ENCODE measurements around the gene ZDHHC7. TPM values are rescaled to one million over a fixed set of nuclear protein-coding genes. Genes with fewer than 3 reads are reported as not detected.

ZDHHC7 gene
- total and polyA plus RNA-seq, 2 of the 8 experiments (the other 6 are each of a cell fraction or from before 2014, with no cell fraction given), result 40.5 to 56.3 TPM

DNA sequence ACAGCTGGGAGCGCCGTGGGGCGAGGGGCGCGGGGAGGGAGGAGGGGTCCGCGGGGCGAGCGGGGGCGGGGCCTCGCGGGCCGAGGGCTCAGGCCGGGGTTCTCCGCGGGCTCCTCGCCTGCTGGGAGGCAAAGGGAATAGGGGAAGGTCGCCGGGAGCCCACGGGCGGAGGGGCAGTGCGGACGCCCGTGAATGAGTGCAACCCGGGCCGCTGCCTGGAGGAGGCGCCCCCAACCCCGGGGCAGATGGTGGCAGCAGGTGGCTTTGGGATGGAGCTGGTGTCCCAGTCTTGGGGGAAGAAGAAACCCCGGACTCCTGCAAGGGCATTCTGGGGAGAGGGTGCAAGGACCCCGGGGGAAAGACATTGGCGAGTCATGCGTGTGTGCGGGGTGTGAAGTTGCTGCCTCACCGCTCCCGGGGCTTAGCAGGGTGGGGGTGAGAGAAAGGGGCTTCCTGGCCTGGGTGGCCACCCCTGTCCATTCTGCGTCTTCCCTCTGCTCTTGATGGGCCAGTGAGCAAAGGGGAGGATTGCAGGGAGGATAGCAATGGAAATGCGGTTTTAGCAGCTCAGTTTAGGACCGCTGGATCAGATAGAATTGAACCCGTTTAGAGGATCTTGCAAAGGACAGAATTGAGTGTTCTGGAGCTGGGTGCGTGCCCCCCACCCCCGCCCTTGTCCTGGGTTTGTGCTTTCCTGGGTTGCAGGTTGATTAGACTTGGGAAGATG lies 16.8 kb upstream of the ZDHHC7 start:
- ChIA-PET CTCF (ENCODE audit: partially characterized antibody) (interaction anchor here (0.7 to 4.6 kb wide), 8 partner anchors 9 to 102 kb away, joined by 3 to 26 read pairs (median 3); partner anchors contain the start of gene ZDHHC7), POLR2A (ENCODE audit: partially characterized antibody) (interaction anchor here (0.8 to 2.6 kb wide), 2 partner anchors 17 to 52 kb away, joined by 3 to 12 read pairs; partner anchors contain the start of gene ZDHHC7)
- Histone ChIP-seq H3K79me2 (ENCODE audit: control insufficient read depth in 1 of 2, insufficient read depth in 2 of 2, low read length in 2 of 2) (no peaks in the 10 kb centered on the region), H2AFZ (ENCODE audit: low read length) (peak overlapping the region; percentile 52; the same call in 1 of the 2 replicates), H3K9me3 (ENCODE audit: insufficient read depth in 2 of 2, low read depth in 1 of 2, low read length in 1 of 2) (no peaks in the 10 kb centered on the region), H3K23ac (ENCODE audit: insufficient read length) (no peak overlapping the region), H4K5ac (ENCODE audit: insufficient read length, low read depth, low read length) (no peak overlapping the region), H3K27me3 (replicated peaks in 1 of 4; ENCODE audit: control insufficient read depth in 3 of 4, extremely low read depth in 1 of 4, insufficient read depth in 3 of 4, low read length in 3 of 4) (peaks cover 0 to 14% (median 7%) of the 10 kb centered on the region in 4 experiments; a peak in 4 of 7 replicates), H3K27ac (ENCODE audit: low read depth, low read length) (no peak overlapping the region), H4K20me1 (replicated peaks in 1 of 2; ENCODE audit: control insufficient read depth in 1 of 2, insufficient read depth in 2 of 2, low read length in 2 of 2) (no peaks in the 10 kb centered on the region), H2AK5ac (ENCODE audit: low read depth, low read length) (no peak overlapping the region), H3K23me2 (ENCODE audit: low read depth, low read length) (peaks cover 5% of the 10 kb centered on the region), H3K4me2 (ENCODE audit: insufficient read depth in 1 of 2, low read depth in 2 of 2, low read length in 2 of 2) (peak overlapping the region; percentile 83 to 85), H2BK120ac (replicated peaks; ENCODE audit: low read depth, low read length) (no peak overlapping the region), H2BK15ac (ENCODE audit: low read length) (no peak overlapping the region), H3K79me1 (ENCODE audit: low read depth, low read length) (no peaks in the 10 kb centered on the region; the same call in 1 of the 2 replicates), H3K4me3 (ENCODE audit: extremely low read depth in 1 of 4, insufficient read depth in 2 of 4, low read depth in 3 of 4, low read length in 4 of 4) (peak overlapping the region; percentile 70 to 92 (median 79)), H3K14ac (ENCODE audit: insufficient read length) (no peak overlapping the region), H4K8ac (ENCODE audit: extremely low read depth, insufficient read depth, low read length) (no peak overlapping the region; the same call in 1 of the 2 replicates), H3K56ac (replicated peaks; ENCODE audit: insufficient read length, low read depth, low read length) (peak overlapping the region; percentile 43), H2BK5ac (ENCODE audit: low read depth, low read length) (no peak overlapping the region; the same call in 1 of the 2 replicates), H3K18ac (ENCODE audit: extremely low read depth, low read length) (no peak overlapping the region; the same call in 1 of the 2 replicates), H3K4me1 (replicated peaks in 1 of 4; ENCODE audit: control insufficient read depth in 3 of 4, insufficient read depth in 4 of 4, low read length in 3 of 4) (peaks cover 3 to 7% (median 3%) of the 10 kb centered on the region in 4 experiments; a peak in 5 of 7 replicates), H2BK20ac (ENCODE audit: low read length) (no peak overlapping the region), H3K9ac (replicated peaks in 1 of 4; ENCODE audit: extremely low read depth in 1 of 4, low read depth in 3 of 4, low read length in 3 of 4) (no peak overlapping the region; a peak in 1 of 7 replicates), H3K4ac (replicated peaks; ENCODE audit: insufficient read length, low read depth, low read length) (no peak overlapping the region), H4K91ac (replicated peaks; ENCODE audit: insufficient read length, low read length) (no peak overlapping the region), H2BK12ac (ENCODE audit: low read depth, low read length) (no peak overlapping the region), H3K36me3 (ENCODE audit: control insufficient read depth in 2 of 4, insufficient read depth in 4 of 4, low read length in 3 of 4) (no peaks in the 10 kb centered on the region)
- 28% methylated on average over 12 of the region's 41 CpGs; no CpG with 5 or more reads in 1 of the 2 experiments for WGBS, 2 experiments (ENCODE audit: extremely low coverage in 1 of 2, insufficient coverage in 1 of 2, insufficient read length in 1 of 2, insufficient replicate concordance in 2 of 2, low coverage in 1 of 2, low lambda C conversion rate in 2 of 2, missing lambda C conversion rate in 1 of 2)
- no peak for DNase-seq (ENCODE audit: low read depth in 1 of 2, low spot score in 2 of 2)
- FAIRE-seq, result no peak
- 0 out of 4 replicates have a peak, but pooled peaks of 1 of the 2 experiments have one; percentile 10 for TF ChIP-seq SIN3A (conservative IDR thresholded peaks at IDR 0.05 in 1 of 2, IDR thresholded peaks at IDR 0.05 in 1 of 2; ENCODE audit: low read depth in 1 of 2, low read length in 2 of 2)
- TF ChIP-seq NANOG (IDR thresholded peaks at IDR 0.05; ENCODE audit: insufficient read depth, low read depth, low read length, poor library complexity, severe bottlenecking), result no peak
- TF ChIP-seq SP2 (IDR thresholded peaks at IDR 0.05; ENCODE audit: low read length), result no peak
- no peak for TF ChIP-seq YY1 (IDR thresholded peaks at IDR 0.05; ENCODE audit: low read depth, low read length)
- TF ChIP-seq, protein P1, sequence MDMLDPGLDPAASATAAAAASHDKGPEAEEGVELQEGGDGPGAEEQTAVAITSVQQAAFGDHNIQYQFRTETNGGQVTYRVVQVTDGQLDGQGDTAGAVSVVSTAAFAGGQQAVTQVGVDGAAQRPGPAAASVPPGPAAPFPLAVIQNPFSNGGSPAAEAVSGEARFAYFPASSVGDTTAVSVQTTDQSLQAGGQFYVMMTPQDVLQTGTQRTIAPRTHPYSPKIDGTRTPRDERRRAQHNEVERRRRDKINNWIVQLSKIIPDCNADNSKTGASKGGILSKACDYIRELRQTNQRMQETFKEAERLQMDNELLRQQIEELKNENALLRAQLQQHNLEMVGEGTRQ (IDR thresholded peaks at IDR 0.05; ENCODE audit: low read length), result no peak
- no peak for TF ChIP-seq SP1 (IDR thresholded peaks at IDR 0.05; ENCODE audit: low read depth, low read length)
- peak in 2 of 3 experiments; percentile 23 to 33; a peak in 3 of 4 replicates for TF ChIP-seq CTCF (IDR thresholded peaks at IDR 0.05; ENCODE audit: control extremely low read depth in 1 of 3, insufficient read depth in 1 of 3, low read depth in 1 of 3, low read length in 3 of 3)

Measured in H1 (cell line).